ENCODE data around the gene KLHL1. TPM values are rescaled to one million over a fixed set of nuclear protein-coding genes. Genes with fewer than 3 reads are reported as not detected.

The KLHL1 gene
- total and polyA plus RNA-seq, 5 donors from 2014 or later: not detected

DNA sequence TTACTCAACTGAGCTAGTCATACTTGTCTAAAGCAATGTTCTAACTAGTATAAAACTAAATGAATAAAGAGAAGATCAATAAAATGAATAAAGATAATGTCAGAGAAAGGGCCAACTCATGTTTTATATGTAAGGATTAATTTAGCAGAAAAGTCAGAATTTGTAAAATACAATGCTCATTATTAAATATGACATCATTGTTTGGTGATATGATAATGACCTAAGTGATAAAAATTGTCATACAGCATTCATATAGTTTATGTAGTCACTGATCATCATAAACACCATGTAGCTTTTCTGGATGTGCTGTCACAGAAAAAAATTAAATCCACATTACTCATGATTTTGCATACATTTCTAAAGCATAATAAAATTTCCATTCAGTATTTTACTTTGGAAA lies 3.8 kb downstream of the KLHL1 start:
- Histone ChIP-seq H3K36me3 (ENCODE audit: control insufficient read depth, insufficient read depth, low read length) (no peaks in the 10 kb centered on the region), H3K27ac (ENCODE audit: insufficient read depth, low read length, poor library complexity, severe bottlenecking) (no peak overlapping the region), H3K9me3 (ENCODE audit: control insufficient read depth in 2 of 2, low read length in 2 of 2) (peaks cover 0 to 2% of the 10 kb centered on the region in 2 experiments), H3K4me3 (ENCODE audit: low read depth, low read length) (no peak overlapping the region), H3K4me1 (ENCODE audit: control insufficient read depth, insufficient read depth, low read length, poor library complexity, severe bottlenecking) (no peaks in the 10 kb centered on the region), H3K27me3 (ENCODE audit: control insufficient read depth, insufficient read depth, low read length) (no peaks in the 10 kb centered on the region)
- no peaks in the 10 kb centered on the region for H3K36me3 Mint-ChIP-seq
- no peak for DNase-seq
- peaks cover 0 to 16% (median 4%) of the 10 kb centered on the region in 7 donors for H3K9me3 Mint-ChIP-seq
- ATAC-seq (ENCODE audit: low read depth in 2 of 2): no peak
- no peaks in the 10 kb centered on the region for H3K4me1 Mint-ChIP-seq
- H3K27me3 Mint-ChIP-seq: no peaks in the 10 kb centered on the region
- H3K4me3 Mint-ChIP-seq: no peak overlapping the region
- no peak overlapping the region for H3K27ac Mint-ChIP-seq

GRCh38 chr13:70098669-70099068 lies 9.6 kb downstream of the KLHL1 start:
- no peaks in the 10 kb centered on the region for H3K27me3 ChIP-seq (ENCODE audit: control insufficient read depth, insufficient read depth, low read length)
- H3K9me3 Mint-ChIP-seq: peaks cover 0 to 10% (median 3%) of the 10 kb centered on the region in 7 donors
- H3K27ac Mint-ChIP-seq: no peak overlapping the region
- DNase-seq: no peak
- H3K4me3 ChIP-seq (ENCODE audit: low read depth, low read length): no peak overlapping the region
- H3K36me3 Mint-ChIP-seq: no peaks in the 10 kb centered on the region
- H3K4me1 ChIP-seq (ENCODE audit: control insufficient read depth, insufficient read depth, low read length, poor library complexity, severe bottlenecking): no peaks in the 10 kb centered on the region
- H3K27ac ChIP-seq (ENCODE audit: insufficient read depth, low read length, poor library complexity, severe bottlenecking): no peak overlapping the region
- no peak for ATAC-seq (ENCODE audit: low read depth in 2 of 2)
- H3K4me3 Mint-ChIP-seq: no peak overlapping the region
- no peaks in the 10 kb centered on the region for H3K36me3 ChIP-seq (ENCODE audit: control insufficient read depth, insufficient read depth, low read length)
- H3K9me3 ChIP-seq (ENCODE audit: control insufficient read depth in 2 of 2, low read length in 2 of 2): no peaks in the 10 kb centered on the region
- no peaks in the 10 kb centered on the region for H3K27me3 Mint-ChIP-seq
- H3K4me1 Mint-ChIP-seq: no peaks in the 10 kb centered on the region

GRCh38 chr13:70090036-70090723 lies 18.1 kb downstream of the KLHL1 start:
- ATAC-seq (ENCODE audit: low read depth in 2 of 2): no peak
- peaks cover 0 to 2% of the 10 kb centered on the region in 2 experiments for H3K9me3 ChIP-seq (ENCODE audit: control insufficient read depth in 2 of 2, low read length in 2 of 2)

GRCh38 chr13:70088926-70089325 lies 19.3 kb downstream of the KLHL1 start:
- no peak overlapping the region for H3K4me3 ChIP-seq (ENCODE audit: low read depth, low read length)
- DNase-seq: no peak
- no peaks in the 10 kb centered on the region for H3K27me3 Mint-ChIP-seq

More at GRCh38 chr13:70090036-70090723, 18.1 kb downstream of the KLHL1 start:
- H3K4me1 Mint-ChIP-seq: no peaks in the 10 kb centered on the region
- Histone ChIP-seq H3K36me3 (ENCODE audit: control insufficient read depth, insufficient read depth, low read length) (no peaks in the 10 kb centered on the region), H3K27ac (ENCODE audit: insufficient read depth, low read length, poor library complexity, severe bottlenecking) (no peak overlapping the region), H3K4me1 (ENCODE audit: control insufficient read depth, insufficient read depth, low read length, poor library complexity, severe bottlenecking) (no peaks in the 10 kb centered on the region), H3K27me3 (ENCODE audit: control insufficient read depth, insufficient read depth, low read length) (no peaks in the 10 kb centered on the region), H3K4me3 (ENCODE audit: low read depth, low read length) (no peak overlapping the region)
- H3K36me3 Mint-ChIP-seq: no peaks in the 10 kb centered on the region
- DNase-seq: no peak
- no peaks in the 10 kb centered on the region for H3K27me3 Mint-ChIP-seq
- peaks cover 3 to 25% (median 8%) of the 10 kb centered on the region in 7 donors for H3K9me3 Mint-ChIP-seq
- H3K27ac Mint-ChIP-seq: no peak overlapping the region
- H3K4me3 Mint-ChIP-seq: no peak overlapping the region

GRCh38 chr13:70087247-70087646 lies 21.0 kb downstream of the KLHL1 start:
- Mint-ChIP-seq H3K27ac (no peak overlapping the region), H3K9me3 (peaks cover 3 to 26% (median 10%) of the 10 kb centered on the region in 7 donors), H3K36me3 (no peaks in the 10 kb centered on the region), H3K27me3 (no peaks in the 10 kb centered on the region), H3K4me1 (no peaks in the 10 kb centered on the region), H3K4me3 (no peak overlapping the region)
- H3K9me3 ChIP-seq (ENCODE audit: control insufficient read depth in 2 of 2, low read length in 2 of 2): peaks cover 0 to 2% of the 10 kb centered on the region in 2 experiments
- DNase-seq: no peak
- no peaks in the 10 kb centered on the region for H3K4me1 ChIP-seq (ENCODE audit: control insufficient read depth, insufficient read depth, low read length, poor library complexity, severe bottlenecking)
- H3K27ac ChIP-seq (ENCODE audit: insufficient read depth, low read length, poor library complexity, severe bottlenecking): no peak overlapping the region
- H3K4me3 ChIP-seq (ENCODE audit: low read depth, low read length): no peak overlapping the region
- ATAC-seq (ENCODE audit: low read depth in 2 of 2): no peak
- no peaks in the 10 kb centered on the region for H3K36me3 ChIP-seq (ENCODE audit: control insufficient read depth, insufficient read depth, low read length)
- H3K27me3 ChIP-seq (ENCODE audit: control insufficient read depth, insufficient read depth, low read length): no peaks in the 10 kb centered on the region

More at GRCh38 chr13:70088926-70089325, 19.3 kb downstream of the KLHL1 start:
- Histone ChIP-seq H3K9me3 (ENCODE audit: control insufficient read depth in 2 of 2, low read length in 2 of 2) (peaks cover 0 to 2% of the 10 kb centered on the region in 2 experiments), H3K27me3 (ENCODE audit: control insufficient read depth, insufficient read depth, low read length) (no peaks in the 10 kb centered on the region), H3K36me3 (ENCODE audit: control insufficient read depth, insufficient read depth, low read length) (no peaks in the 10 kb centered on the region), H3K27ac (ENCODE audit: insufficient read depth, low read length, poor library complexity, severe bottlenecking) (no peak overlapping the region), H3K4me1 (ENCODE audit: control insufficient read depth, insufficient read depth, low read length, poor library complexity, severe bottlenecking) (no peaks in the 10 kb centered on the region)
- no peak overlapping the region for H3K4me3 Mint-ChIP-seq
- ATAC-seq (ENCODE audit: low read depth in 2 of 2): no peak
- H3K4me1 Mint-ChIP-seq: no peaks in the 10 kb centered on the region
- H3K27ac Mint-ChIP-seq: no peak overlapping the region
- H3K9me3 Mint-ChIP-seq: peaks cover 3 to 26% (median 9%) of the 10 kb centered on the region in 7 donors
- no peaks in the 10 kb centered on the region for H3K36me3 Mint-ChIP-seq

DNA sequence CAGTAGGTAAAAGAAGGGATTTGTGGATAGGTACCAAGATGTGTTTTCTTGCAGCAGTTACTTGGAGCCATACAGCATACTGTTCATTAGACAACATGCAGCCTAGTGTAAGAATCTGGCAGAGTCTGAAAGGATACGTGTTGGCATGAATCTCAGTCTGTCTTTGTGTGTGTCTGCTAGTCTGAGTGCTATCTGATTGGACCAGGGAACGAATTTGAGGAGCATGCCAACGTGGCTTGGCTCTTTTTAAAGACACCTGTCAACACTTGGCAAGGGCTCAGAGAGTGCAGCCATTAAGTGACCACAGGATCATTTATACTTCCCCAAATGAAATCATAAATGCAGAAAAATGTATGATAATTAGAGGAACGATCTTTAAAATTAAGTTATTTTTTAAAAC lies 28.2 kb downstream of the KLHL1 start:
- no peaks in the 10 kb centered on the region for H3K4me1 ChIP-seq (ENCODE audit: control insufficient read depth, insufficient read depth, low read length, poor library complexity, severe bottlenecking)
- DNase-seq (no peak), ATAC-seq (ENCODE audit: low read depth in 2 of 2) (no peak)
- Mint-ChIP-seq H3K4me1 (no peaks in the 10 kb centered on the region), H3K9me3 (peaks cover 2 to 25% (median 10%) of the 10 kb centered on the region in 7 donors), H3K27ac (no peak overlapping the region), H3K4me3 (no peak overlapping the region), H3K27me3 (no peaks in the 10 kb centered on the region), H3K36me3 (no peaks in the 10 kb centered on the region)
- H3K27ac ChIP-seq (ENCODE audit: insufficient read depth, low read length, poor library complexity, severe bottlenecking): no peak overlapping the region
- no peaks in the 10 kb centered on the region for H3K36me3 ChIP-seq (ENCODE audit: control insufficient read depth, insufficient read depth, low read length)
- no peak overlapping the region for H3K4me3 ChIP-seq (ENCODE audit: low read depth, low read length)
- H3K9me3 ChIP-seq (ENCODE audit: control insufficient read depth in 2 of 2, low read length in 2 of 2): no peaks in the 10 kb centered on the region
- H3K27me3 ChIP-seq (ENCODE audit: control insufficient read depth, insufficient read depth, low read length): no peaks in the 10 kb centered on the region

DNA sequence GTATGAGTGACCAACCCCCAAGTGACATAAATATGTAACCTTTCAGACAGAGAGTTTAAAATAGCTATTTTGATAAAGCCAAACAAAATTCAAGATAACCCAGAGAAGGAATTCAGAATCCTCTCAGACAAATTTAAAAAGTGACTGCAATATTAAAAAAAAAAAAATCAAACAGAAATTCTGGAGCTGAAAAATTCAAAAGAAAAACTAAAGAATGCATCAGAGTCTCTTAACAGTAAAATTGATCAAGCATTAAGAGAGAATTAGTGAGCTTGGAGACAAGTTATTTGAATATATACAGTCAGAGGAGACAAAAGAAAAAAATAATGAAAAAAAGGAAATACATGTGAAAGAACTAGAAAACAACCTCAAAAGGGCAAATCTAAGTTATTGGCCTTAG lies 53.7 kb downstream of the KLHL1 start:
- Mint-ChIP-seq H3K36me3 (no peaks in the 10 kb centered on the region), H3K4me1 (no peaks in the 10 kb centered on the region)
- no peaks in the 10 kb centered on the region for H3K36me3 ChIP-seq (ENCODE audit: control insufficient read depth, insufficient read depth, low read length)

DNA sequence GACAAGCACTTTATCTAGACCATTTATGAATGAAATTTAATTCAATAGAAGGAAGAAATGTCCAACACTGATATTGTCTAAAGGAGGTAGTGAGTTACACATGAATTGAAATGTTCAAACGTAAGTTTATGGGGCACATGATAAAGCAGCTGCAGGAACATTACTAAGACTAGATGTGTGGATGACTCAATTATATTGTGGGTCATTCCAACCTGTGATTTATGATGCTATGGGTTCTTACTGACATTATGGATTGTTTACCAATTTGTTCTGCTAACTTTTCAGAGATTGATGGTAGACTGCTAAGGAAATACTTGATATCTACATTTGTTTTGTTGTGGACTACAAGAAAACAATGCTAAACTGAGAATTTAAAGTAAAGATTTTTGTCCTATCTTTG lies 56.7 kb downstream of the KLHL1 start:
- Histone ChIP-seq H3K9me3 (ENCODE audit: control insufficient read depth in 2 of 2, low read length in 2 of 2) (peaks cover 0 to 7% of the 10 kb centered on the region in 2 experiments), H3K27me3 (ENCODE audit: control insufficient read depth, insufficient read depth, low read length) (no peaks in the 10 kb centered on the region), H3K4me1 (ENCODE audit: control insufficient read depth, insufficient read depth, low read length, poor library complexity, severe bottlenecking) (no peaks in the 10 kb centered on the region), H3K36me3 (ENCODE audit: control insufficient read depth, insufficient read depth, low read length) (no peaks in the 10 kb centered on the region), H3K27ac (ENCODE audit: insufficient read depth, low read length, poor library complexity, severe bottlenecking) (no peak overlapping the region), H3K4me3 (ENCODE audit: low read depth, low read length) (no peak overlapping the region)
- ATAC-seq (ENCODE audit: low read depth in 2 of 2): no peak
- Mint-ChIP-seq H3K4me3 (no peak overlapping the region), H3K9me3 (peaks cover 0 to 20% (median 6%) of the 10 kb centered on the region in 7 donors), H3K4me1 (no peaks in the 10 kb centered on the region), H3K27me3 (no peaks in the 10 kb centered on the region), H3K27ac (no peak overlapping the region), H3K36me3 (no peaks in the 10 kb centered on the region)
- DNase-seq: no peak

More for the DNA sequence above, 53.7 kb downstream of the KLHL1 start:
- H3K27ac ChIP-seq (ENCODE audit: insufficient read depth, low read length, poor library complexity, severe bottlenecking): no peak overlapping the region
- ATAC-seq (ENCODE audit: low read depth in 2 of 2): no peak
- H3K27me3 ChIP-seq (ENCODE audit: control insufficient read depth, insufficient read depth, low read length): no peaks in the 10 kb centered on the region
- Mint-ChIP-seq H3K9me3 (peaks cover 2 to 20% (median 7%) of the 10 kb centered on the region in 7 donors), H3K27ac (no peak overlapping the region), H3K27me3 (no peaks in the 10 kb centered on the region), H3K4me3 (no peak overlapping the region)
- no peak overlapping the region for H3K4me3 ChIP-seq (ENCODE audit: low read depth, low read length)
- H3K4me1 ChIP-seq (ENCODE audit: control insufficient read depth, insufficient read depth, low read length, poor library complexity, severe bottlenecking): no peaks in the 10 kb centered on the region
- H3K9me3 ChIP-seq (ENCODE audit: control insufficient read depth in 2 of 2, low read length in 2 of 2): peaks cover 0 to 7% of the 10 kb centered on the region in 2 experiments
- DNase-seq: no peak

All from CD4-positive, CD25-positive, alpha-beta regulatory T cell (primary cell).